ENCODE data around the gene HTT.

GRCh38 chr4:3112609-3113469 is 38.4 kb downstream of the HTT start:
- TF ChIP-seq CTCF (IDR thresholded peaks at IDR 0.05; ENCODE audit: low read depth, low read length, poor library complexity, severe bottlenecking) = no peak
- no peak for TF ChIP-seq EZH2phosphoT487 (IDR thresholded peaks at IDR 0.05; ENCODE audit: borderline replicate concordance, low read length)
